HepG2 (cell line): ENCODE results near the gene GPR176. TPM values are rescaled to one million over a fixed set of nuclear protein-coding genes. Genes with fewer than 3 reads are reported as not detected.

Experiments
- ATAC-seq: fragments of 200-7000 bp; cut with Tn5 transposase; 3 replicates; pipeline ENCODE4 v1.9.1; 2020; ENCODE audit warnings: mild to moderate bottlenecking, moderate library complexity
- BruUV-seq: library from RNA; stranded (reverse); fragments of 400-500 nt; replicated peaks from 2 replicates; lab custom pipeline; 2021; lab: Mats Ljungman, UMichigan
- CTCF ChIA-PET: fragments of 300-600 bp; formaldehyde crosslinking; extraction: SDS; loops from one replicate; lab custom pipeline; 2021; ENCODE audit warnings: low total read pairs, inconsistent platforms, low intra/inter-chr PET ratio; lab: Yijun Ruan, JAX
- POLR2A ChIA-PET: fragments of 350-600 bp; sonication (Branson Sonifier 250); formaldehyde crosslinking; loops from one replicate; lab custom pipeline; 2020; ENCODE audit warnings: antibody characterized with exemption, inconsistent platforms; lab: Yijun Ruan, JAX
- DNase-seq: peaks from one replicate; pipeline ENCODE4 v3.0.0-alpha.2; 2015; ENCODE audit warnings: low spot score
- FAIRE-seq: peaks from 3 replicates; lab custom pipeline; 2011; peaks lifted over from hg19 to GRCh38; lab: Jason Lieb, UNC
- H2AFZ ChIP-seq: one replicate; pipeline ENCODE4 v1.6.1; 2011; ENCODE audit warnings: low read length, inconsistent platforms
- H3K27ac ChIP-seq: fragments of 300-600 bp; 3 replicates; pipeline ENCODE4 v1.8.0; 2011; ENCODE audit warnings: mixed run types, mild to moderate bottlenecking, mixed read lengths, low read length, inconsistent platforms; ENCODE audit not compliant: insufficient read depth; ENCODE audit errors: extremely low read length
- H3K27me3 ChIP-seq, 2 experiments: fragments of 200-600 bp in 1 of 2; 2 replicates in 1 of 2; 3 replicates in 1 of 2; pipeline versions ENCODE4 v1.6.0 to v1.8.0; 2011; ENCODE audit warnings: low read length in 2 of 2, mild to moderate bottlenecking in 2 of 2, moderate library complexity in 2 of 2, inconsistent platforms in 1 of 2; ENCODE audit not compliant: insufficient read depth in 2 of 2, control insufficient read depth in 1 of 2
- H3K36me3 ChIP-seq, 2 experiments: fragments of 200-600 bp in 1 of 2; replicated peaks in 1 of 2; 2 replicates in 1 of 2; 3 replicates in 1 of 2; pipeline versions ENCODE4 v1.5.1 to v1.8.0; 2011; ENCODE audit warnings: low read length in 2 of 2, inconsistent platforms in 1 of 2; ENCODE audit not compliant: insufficient read depth in 2 of 2, control insufficient read depth in 1 of 2
- H3K4me1 ChIP-seq: 2 replicates; pipeline ENCODE4 v1.5.1; 2012; ENCODE audit warnings: low read length, inconsistent platforms; ENCODE audit not compliant: insufficient read depth
- H3K4me2 ChIP-seq: 2 replicates; pipeline ENCODE4 v1.6.0; 2011; ENCODE audit warnings: low read depth, low read length, inconsistent platforms
- H3K4me3 ChIP-seq, 3 experiments: fragments of 200-600 bp in 1 of 3; sonication (generic), shearing (Covaris generic) in 1 of 3; replicated peaks in 1 of 3; 2 replicates each; pipeline ENCODE4 v1.5.1; 2011 to 2016; ENCODE audit warnings: low read length in 3 of 3, inconsistent platforms in 2 of 3, low read depth in 2 of 3, mild to moderate bottlenecking in 2 of 3, control low read depth in 1 of 3, mixed read lengths in 1 of 3; ENCODE audit not compliant: insufficient read depth in 1 of 3
- H3K79me2 ChIP-seq: one replicate; pipeline ENCODE4 v1.6.1; 2011; ENCODE audit warnings: low read length, inconsistent platforms; ENCODE audit not compliant: insufficient read depth
- H3K9ac ChIP-seq: 2 replicates; pipeline ENCODE4 v1.6.0; 2011; ENCODE audit warnings: mild to moderate bottlenecking, low read depth, low read length, inconsistent platforms; ENCODE audit not compliant: insufficient read depth
- H3K9me3 ChIP-seq: 2 replicates; pipeline ENCODE4 v1.5.1; 2012; ENCODE audit warnings: mild to moderate bottlenecking, low read length
- H4K20me1 ChIP-seq: 2 replicates; pipeline ENCODE4 v1.6.0; 2011; ENCODE audit warnings: inconsistent platforms, mild to moderate bottlenecking, low read length, moderate library complexity; ENCODE audit not compliant: insufficient read depth
- ARID2 ChIP-seq: sonication (generic); formaldehyde crosslinking; IDR thresholded peaks from 2 replicates; pipeline ENCODE4 v1.8.1; 2022; ENCODE audit warnings: mild to moderate bottlenecking, missing genetic modification reagents, borderline replicate concordance
- CEBPB ChIP-seq: IDR thresholded peaks from 2 replicates; pipeline ENCODE4 v1.6.1; 2011; ENCODE audit warnings: low read depth, low read length, improper control_type of control experiment, borderline replicate concordance
- CEBPG ChIP-seq: IDR thresholded peaks from 2 replicates; pipeline ENCODE4 v1.6.1; 2016
- EHMT2 ChIP-seq: fragments of 200-600 bp; sonication (generic); IDR thresholded peaks from 2 replicates; pipeline ENCODE4 v1.7.0; 2017; ENCODE audit warnings: antibody characterized with exemption, low read depth, low read length, borderline replicate concordance
- HOXA9 ChIP-seq: sonication (generic); formaldehyde crosslinking; IDR thresholded peaks from 2 replicates; pipeline ENCODE4 v1.8.1; 2022; ENCODE audit warnings: missing genetic modification reagents, mild to moderate bottlenecking, moderate library complexity, borderline replicate concordance
- KLF16 ChIP-seq, 2 experiments: sonication (generic) in 1 of 2; formaldehyde crosslinking in 1 of 2; IDR thresholded peaks; 2 replicates each; pipeline versions ENCODE4 v1.6.1 to v1.8.0; 2016 to 2023; ENCODE audit warnings: missing genetic modification reagents in 2 of 2, missing compliant biosample characterization in 1 of 2
- PITX1 ChIP-seq: sonication (generic); formaldehyde crosslinking; IDR thresholded peaks from 2 replicates; pipeline ENCODE4 v1.5.1; 2020; ENCODE audit warnings: mild to moderate bottlenecking, missing genetic modification reagents
- RFX3 ChIP-seq: IDR thresholded peaks from 2 replicates; pipeline ENCODE4 v1.6.1; 2016; ENCODE audit warnings: missing biosample characterization, missing genetic modification reagents
- RXRB ChIP-seq: IDR thresholded peaks from 2 replicates; pipeline ENCODE4 v1.6.1; 2016; ENCODE audit warnings: borderline replicate concordance, missing genetic modification reagents, missing compliant biosample characterization
- TEAD2 ChIP-seq: sonication (generic); formaldehyde crosslinking; IDR thresholded peaks from 2 replicates; pipeline ENCODE4 v1.9.0; 2021; ENCODE audit warnings: missing genetic modification reagents
- ZNF10 ChIP-seq: sonication (generic); formaldehyde crosslinking; IDR thresholded peaks from 2 replicates; pipeline ENCODE4 v1.4.0; 2020; ENCODE audit warnings: mild to moderate bottlenecking, low read depth, missing genetic modification reagents, borderline replicate concordance
- ZNF205 ChIP-seq: IDR thresholded peaks from 2 replicates; pipeline ENCODE4 v1.6.1; 2018; ENCODE audit warnings: missing biosample characterization, missing genetic modification reagents
- ZNF430 ChIP-seq: sonication (generic); formaldehyde crosslinking; IDR thresholded peaks from 2 replicates; pipeline ENCODE4 v1.9.0; 2021; ENCODE audit warnings: mild to moderate bottlenecking, missing genetic modification reagents
- ZNF441 ChIP-seq: sonication (generic); formaldehyde crosslinking; IDR thresholded peaks from 2 replicates; pipeline ENCODE4 v1.7.0; 2021; ENCODE audit warnings: missing genetic modification reagents, borderline replicate concordance
- ZNF563 ChIP-seq: sonication (generic); formaldehyde crosslinking; IDR thresholded peaks from 2 replicates; pipeline ENCODE4 v1.8.0; 2022; ENCODE audit warnings: mild to moderate bottlenecking, moderate library complexity, missing genetic modification reagents
- ZNF614 ChIP-seq: IDR thresholded peaks from 2 replicates; pipeline ENCODE4 v1.6.1; 2018; ENCODE audit warnings: missing biosample characterization, missing genetic modification reagents, inconsistent platforms, borderline replicate concordance
- ZNF75D ChIP-seq: sonication (generic); formaldehyde crosslinking; IDR thresholded peaks from 2 replicates; pipeline ENCODE4 v1.8.1; 2023; ENCODE audit warnings: missing genetic modification reagents, mild to moderate bottlenecking, borderline replicate concordance
- ZNF83 ChIP-seq: sonication (generic); formaldehyde crosslinking; IDR thresholded peaks from 2 replicates; pipeline ENCODE4 v1.4.0; 2020; ENCODE audit warnings: missing genetic modification reagents, mild to moderate bottlenecking, borderline replicate concordance
- WGBS: methylation state at CpG from one replicate; pipeline ENCODE4 v1.1.6; 2017; ENCODE audit warnings: low lambda C conversion rate; 5-methylcytosine and 5-hydroxymethylcytosine counted together
- in situ Hi-C: cut with HindIII; loops from 2 replicates; pipeline ENCODE4 v1.10.0; 2017; ENCODE audit warnings: low pct_unique_long_range_greater_than_20kb; ENCODE audit not compliant: extremely low pct_ligation_motif_present
- intact Hi-C: fragments of 100-400 bp; cut with micrococcal nuclease; formaldehyde crosslinking; loops from one replicate; pipeline ENCODE4 v1.10.0; 2022; ENCODE audit not compliant: unreplicated experiment
- polyA plus RNA-seq, 8 experiments: library from polyadenylated mRNA; depleted of rRNA in 3 of 8; stranded (reverse) in 7 of 8; unstranded in 1 of 8; fragments of >200 nt; fragmentation: Illumina TruSeq in 4 of 8; extraction: Trizol in 4 of 8; gene quantifications; 2 replicates each; pipeline versions ENCODE4 v1.2.1 to v1.2.3, GENCODE V29; 2011 to 2016; ENCODE audit warnings: low read depth in 4 of 8, missing spikeins in 1 of 8, mixed read lengths in 1 of 8; ENCODE audit not compliant: insufficient read depth in 1 of 8
- total RNA-seq, 5 experiments: library from RNA; depleted of rRNA; stranded (reverse); fragments of >200 nt; fragmentation: Illumina TruSeq; extraction: Trizol; gene quantifications; 2 replicates each; pipeline ENCODE4 v1.2.3, GENCODE V29; 2016; ENCODE audit warnings: low read depth in 1 of 5
- TF ChIP-seq, protein P1 (sequence below): sonication (generic); formaldehyde crosslinking; IDR thresholded peaks from 2 replicates; pipeline ENCODE4 v1.8.0; 2022; ENCODE audit warnings: mild to moderate bottlenecking, missing genetic modification reagents
- TF ChIP-seq, protein P2 (sequence below): sonication (generic); formaldehyde crosslinking; IDR thresholded peaks from 2 replicates; pipeline ENCODE4 v1.4.0; 2020; ENCODE audit warnings: mild to moderate bottlenecking, missing genetic modification reagents, borderline replicate concordance
- TF ChIP-seq, protein P3 (sequence below): sonication (generic); formaldehyde crosslinking; IDR thresholded peaks from 2 replicates; pipeline ENCODE4 v1.8.1; 2023; ENCODE audit warnings: mild to moderate bottlenecking, inconsistent platforms, moderate library complexity, missing genetic modification reagents, borderline replicate concordance

Gene GPR176
- total and polyA plus RNA-seq, 2 of the 13 experiments (the other 11 are each of a cell fraction or from before 2014, with no cell fraction given): 0.11 to 0.20 TPM

DNA sequence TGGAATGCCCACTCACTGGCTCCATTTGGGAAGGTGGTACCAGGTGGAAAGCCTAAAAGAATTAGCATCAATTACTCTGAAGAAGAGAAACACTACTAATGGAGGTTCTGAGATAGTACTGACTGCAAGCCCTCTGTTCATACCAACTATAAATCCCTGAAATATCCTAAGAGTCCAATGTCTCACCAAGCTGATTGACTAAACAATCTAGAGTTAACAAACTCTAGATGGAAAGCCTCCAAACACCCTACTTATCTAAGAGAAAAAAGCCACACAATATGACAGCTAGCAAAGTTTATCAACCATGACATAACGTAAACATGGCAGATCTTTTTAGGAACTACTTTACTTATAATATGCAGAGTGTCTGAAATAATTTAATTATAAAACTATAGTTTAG lies 59.2 kb downstream of the GPR176 start (continued):
- TF ChIP-seq, protein P1, sequence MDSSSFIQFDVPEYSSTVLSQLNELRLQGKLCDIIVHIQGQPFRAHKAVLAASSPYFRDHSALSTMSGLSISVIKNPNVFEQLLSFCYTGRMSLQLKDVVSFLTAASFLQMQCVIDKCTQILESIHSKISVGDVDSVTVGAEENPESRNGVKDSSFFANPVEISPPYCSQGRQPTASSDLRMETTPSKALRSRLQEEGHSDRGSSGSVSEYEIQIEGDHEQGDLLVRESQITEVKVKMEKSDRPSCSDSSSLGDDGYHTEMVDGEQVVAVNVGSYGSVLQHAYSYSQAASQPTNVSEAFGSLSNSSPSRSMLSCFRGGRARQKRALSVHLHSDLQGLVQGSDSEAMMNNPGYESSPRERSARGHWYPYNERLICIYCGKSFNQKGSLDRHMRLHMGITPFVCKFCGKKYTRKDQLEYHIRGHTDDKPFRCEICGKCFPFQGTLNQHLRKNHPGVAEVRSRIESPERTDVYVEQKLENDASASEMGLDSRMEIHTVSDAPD (CRISPR knock-in tag): no peak
- TF ChIP-seq HOXA9 (CRISPR knock-in tag): no peak
- TF ChIP-seq EHMT2: no peak

GRCh38 chr15:39860200-39860599 lies 59.9 kb downstream of the GPR176 start:
- FAIRE-seq (no peak), ATAC-seq (peak; percentile 67; the same call in 2 of the 3 replicates), DNase-seq (no peak)
- H3K27me3 ChIP-seq: no peaks in the 10 kb centered on the region
- POLR2A ChIA-PET: no interaction called here
- H3K4me1 ChIP-seq: peaks cover 8% of the 10 kb centered on the region; the same call in 1 of the 2 replicates
- no peaks in the 10 kb centered on the region for H3K9me3 ChIP-seq
- H3K4me3 ChIP-seq: no peak overlapping the region
- WGBS: 6% methylated on average over 3 of the region's 3 CpGs
- H3K79me2 ChIP-seq: no peaks in the 10 kb centered on the region
- CTCF ChIA-PET: no interaction called here
- no peak overlapping the region for H2AFZ ChIP-seq
- in situ Hi-C loops: no loop called here
- no peak overlapping the region for H3K4me2 ChIP-seq
- no peak overlapping the region for H3K9ac ChIP-seq
- intact Hi-C loops: no loop called here
- H4K20me1 ChIP-seq: no peaks in the 10 kb centered on the region
- no peaks in the 10 kb centered on the region for H3K36me3 ChIP-seq
- no peak overlapping the region for H3K27ac ChIP-seq
- no TSS peak for BruUV-seq
- TF ChIP-seq ZNF83 (CRISPR knock-in tag) (no peak), CEBPB (peak; percentile 73; the same call in 1 of the 2 replicates), ZNF441 (CRISPR knock-in tag) (no peak), ZNF430 (no peak), ZNF614 (CRISPR knock-in tag) (no peak), ZNF10 (no peak), ZNF205 (no peak), RFX3 (CRISPR knock-in tag) (0 out of 2 replicates have a peak, but pooled peaks have one; percentile 12), KLF16 (CRISPR knock-in tag; IDR thresholded peaks at IDR 0.05) (no peak), PITX1 (CRISPR knock-in tag) (no peak), CEBPG (CRISPR knock-in tag) (peak; percentile 54; the same call in 1 of the 2 replicates), ARID2 (CRISPR knock-in tag) (no peak), ZNF75D (CRISPR knock-in tag) (no peak), ZNF563 (no peak), RXRB (CRISPR knock-in tag) (no peak), TEAD2 (no peak)
- TF ChIP-seq, protein P2, sequence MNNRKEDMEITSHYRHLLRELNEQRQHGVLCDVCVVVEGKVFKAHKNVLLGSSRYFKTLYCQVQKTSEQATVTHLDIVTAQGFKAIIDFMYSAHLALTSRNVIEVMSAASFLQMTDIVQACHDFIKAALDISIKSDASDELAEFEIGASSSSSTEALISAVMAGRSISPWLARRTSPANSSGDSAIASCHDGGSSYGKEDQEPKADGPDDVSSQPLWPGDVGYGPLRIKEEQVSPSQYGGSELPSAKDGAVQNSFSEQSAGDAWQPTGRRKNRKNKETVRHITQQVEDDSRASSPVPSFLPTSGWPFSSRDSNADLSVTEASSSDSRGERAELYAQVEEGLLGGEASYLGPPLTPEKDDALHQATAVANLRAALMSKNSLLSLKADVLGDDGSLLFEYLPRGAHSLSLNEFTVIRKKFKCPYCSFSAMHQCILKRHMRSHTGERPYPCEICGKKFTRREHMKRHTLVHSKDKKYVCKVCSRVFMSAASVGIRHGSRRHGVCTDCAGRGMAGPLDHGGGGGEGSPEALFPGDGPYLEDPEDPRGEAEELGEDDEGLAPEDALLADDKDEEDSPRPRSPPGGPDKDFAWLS (CRISPR knock-in tag): no peak
- TF ChIP-seq, protein P3, sequence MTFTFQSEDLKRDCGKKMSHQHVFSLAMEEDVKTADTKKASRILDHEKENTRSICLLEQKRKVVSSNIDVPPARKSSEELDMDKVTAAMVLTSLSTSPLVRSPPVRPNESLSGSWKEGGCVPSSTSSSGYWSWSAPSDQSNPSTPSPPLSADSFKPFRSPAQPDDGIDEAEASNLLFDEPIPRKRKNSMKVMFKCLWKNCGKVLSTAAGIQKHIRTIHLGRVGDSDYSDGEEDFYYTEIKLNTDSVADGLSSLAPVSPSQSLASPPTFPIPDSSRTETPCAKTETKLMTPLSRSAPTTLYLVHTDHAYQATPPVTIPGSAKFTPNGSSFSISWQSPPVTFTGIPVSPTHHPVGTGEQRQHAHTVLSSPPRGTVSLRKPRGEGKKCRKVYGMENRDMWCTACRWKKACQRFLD (CRISPR knock-in tag): no peak
